Fibroblast of skin of back (primary cell): ENCODE measurements around the gene DLL4.
A peak's percentile ranks its signal among the peaks of the same experiment; 100 is the strongest.
"Not testable (repeated sequence)": the region's sequence is repeated elsewhere in the genome, so short reads cannot be mapped to it uniquely, and the experiment has no call there.

Source experiments
- DNase-seq: peaks from one replicate; pipeline ENCODE4 v3.0.0-alpha.2; 2013

Gene DLL4

GRCh38 chr15:40960925-40961324 lies 31.8 kb downstream of the DLL4 start:
- DNase-seq = no peak

DNA sequence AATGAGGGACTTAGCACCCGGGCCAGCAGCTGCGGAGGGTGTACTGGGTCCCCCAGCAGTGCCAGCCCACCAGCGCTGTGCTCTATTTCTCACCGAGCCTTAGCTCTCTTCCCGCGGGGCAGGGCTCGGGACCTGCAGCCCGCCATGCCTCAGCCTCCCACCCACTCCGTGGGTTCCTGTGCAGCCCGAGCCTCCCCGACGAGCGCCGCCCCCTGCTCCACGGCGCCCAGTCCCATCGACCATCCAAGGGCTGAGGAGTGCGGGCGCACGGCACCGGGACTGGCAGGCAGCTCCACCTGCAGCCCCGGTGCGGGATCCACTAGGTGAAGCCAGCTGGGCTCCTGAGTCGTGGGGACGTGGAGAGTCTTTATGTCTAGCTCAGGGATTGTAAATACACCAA lies 32.6 kb downstream of the DLL4 start:
- not testable (repeated sequence) for DNase-seq

GRCh38 chr15:40962317-40962716 lies 33.2 kb downstream of the DLL4 start:
- not testable (repeated sequence) for DNase-seq

GRCh38 chr15:40963201-40963600 lies 34.1 kb downstream of the DLL4 start:
- DNase-seq = no peak

DNA sequence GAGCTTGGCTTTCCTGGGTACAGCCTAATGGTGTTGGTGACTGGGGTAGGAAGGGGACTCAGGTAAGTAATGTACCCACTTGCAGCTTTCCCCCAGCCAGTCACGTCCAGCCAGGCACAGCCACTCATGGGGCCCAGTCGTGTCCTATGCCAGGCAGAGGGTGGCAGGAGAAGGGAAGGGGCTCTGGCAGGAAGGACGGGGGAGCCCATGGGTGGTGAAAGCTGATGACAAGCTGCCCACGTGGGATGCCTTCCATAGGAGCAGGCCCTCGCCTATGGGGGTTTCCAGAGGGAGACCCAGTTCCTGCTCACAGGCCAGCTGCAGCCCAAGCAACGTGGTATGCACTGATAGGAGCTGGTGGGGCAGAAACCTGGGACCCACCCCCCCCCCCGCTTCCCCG lies 34.9 kb downstream of the DLL4 start:
- no peak for DNase-seq

DNA sequence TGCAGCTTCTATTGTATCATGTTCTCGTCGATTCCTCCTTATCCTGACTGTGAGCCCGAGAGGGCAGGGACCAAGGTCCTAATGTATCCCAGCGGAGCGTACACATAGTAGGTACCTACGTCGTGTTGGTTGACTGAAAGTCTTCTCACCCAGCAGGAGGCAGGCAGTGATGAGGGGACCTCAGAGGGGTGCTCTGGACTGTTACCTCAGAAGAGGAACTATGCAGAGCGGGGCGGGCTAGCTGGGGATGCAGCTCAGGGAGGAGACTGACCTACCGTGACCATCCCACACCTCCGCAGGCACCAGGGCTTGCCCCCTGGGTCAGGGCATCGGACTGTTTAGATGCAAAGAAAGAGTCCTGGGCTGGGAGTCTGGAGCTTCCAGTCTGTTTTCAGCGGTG lies 35.5 kb downstream of the DLL4 start:
- DNase-seq = no peak

DNA sequence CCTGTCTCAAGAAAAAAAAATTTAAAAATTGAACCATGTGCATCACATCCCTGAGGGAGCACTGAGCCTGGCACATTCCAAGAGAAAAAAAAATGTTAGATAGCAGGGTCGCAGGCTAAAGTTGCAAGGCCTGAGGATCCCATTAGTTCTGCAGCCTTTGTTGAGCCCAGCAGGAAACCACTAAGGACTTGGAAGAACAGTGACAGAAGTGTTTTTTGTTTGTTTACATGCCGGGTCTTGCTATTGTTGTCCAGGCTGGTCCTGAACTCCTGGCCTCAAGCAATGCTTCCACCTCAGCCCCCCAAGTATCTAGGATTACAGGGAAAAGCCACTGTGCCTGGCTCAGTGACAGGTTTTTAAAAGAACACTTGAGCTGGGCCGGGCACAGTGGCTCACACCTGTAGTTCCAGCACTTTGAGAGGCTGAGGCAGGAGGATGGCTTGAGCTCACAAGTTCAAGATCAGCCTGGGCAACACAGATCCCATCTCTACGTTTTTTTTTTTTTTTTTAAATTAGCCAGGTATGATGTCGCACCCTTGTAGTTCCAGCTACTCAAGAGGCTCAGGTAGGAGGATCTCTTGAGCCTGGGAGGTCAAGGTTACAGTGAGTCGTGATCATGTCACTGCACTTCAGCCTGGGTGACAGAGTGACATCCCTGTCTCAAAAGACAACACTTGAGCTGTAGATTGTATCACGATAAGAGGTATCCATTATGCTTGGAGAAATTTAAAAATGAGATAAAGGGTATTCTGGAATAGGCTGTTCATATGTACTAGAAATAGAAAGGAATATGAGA lies 39.3 kb downstream of the DLL4 start:
- no peak for DNase-seq

DNA sequence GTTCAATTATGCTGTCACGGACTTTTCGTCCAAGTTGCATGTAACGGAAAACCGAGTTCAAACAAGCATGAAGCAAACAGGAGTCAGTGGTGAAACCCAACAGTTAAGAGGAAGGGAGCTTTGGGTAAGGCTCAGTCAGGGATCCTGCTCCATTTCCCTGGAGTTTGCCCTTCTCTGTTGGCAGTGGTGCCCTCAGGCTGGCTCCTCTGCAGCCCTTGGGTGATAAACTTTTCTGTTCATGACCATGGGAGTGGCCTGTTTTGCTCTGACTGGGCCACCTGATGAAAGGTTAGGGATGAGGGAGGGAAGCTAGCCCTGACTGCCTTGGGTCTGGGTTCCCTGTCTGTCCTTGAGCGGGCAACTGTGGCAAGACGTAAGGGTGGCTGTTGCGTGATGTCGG lies 40.2 kb downstream of the DLL4 start:
- no peak for DNase-seq

DNA sequence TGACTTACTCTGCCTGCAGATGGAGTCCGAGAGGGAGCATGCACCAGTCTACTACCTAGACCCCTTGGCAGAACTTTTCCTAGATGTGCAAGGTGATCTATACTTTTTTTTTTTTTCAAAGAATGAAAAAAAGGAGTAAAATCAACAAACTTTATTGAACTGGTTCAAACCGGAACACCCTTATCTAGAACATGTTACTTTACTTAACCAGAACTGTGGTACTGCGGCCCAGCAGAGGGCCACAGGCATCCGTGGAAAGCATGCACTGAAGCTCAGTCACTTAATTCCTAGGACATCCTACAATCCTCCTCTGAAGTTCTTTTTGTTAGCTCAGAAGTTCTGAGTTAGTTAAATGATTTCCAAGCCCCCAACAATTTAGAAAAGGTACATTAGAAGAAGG lies 45.7 kb downstream of the DLL4 start:
- no peak for DNase-seq

DNA sequence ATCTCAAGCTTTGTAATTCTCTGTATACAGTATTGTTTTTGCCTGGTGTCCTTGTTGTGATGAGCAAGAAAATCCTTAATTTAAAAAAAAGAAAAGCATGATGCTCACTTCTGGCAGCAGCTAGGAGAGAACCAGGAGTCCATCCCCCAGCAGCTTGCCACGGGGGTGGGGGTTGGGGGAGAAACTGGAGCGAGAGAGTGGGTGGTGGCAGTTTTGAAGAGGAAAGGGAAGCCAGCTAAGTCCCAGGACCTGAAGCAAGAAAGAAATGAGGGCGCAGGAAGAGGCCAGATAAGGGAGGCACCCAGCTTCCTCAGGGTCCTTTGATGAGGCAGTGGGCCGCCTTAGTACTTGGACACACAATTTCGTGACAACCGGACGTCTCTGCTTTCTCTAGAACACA lies 47.7 kb downstream of the DLL4 start:
- DNase-seq = no peak

DNA sequence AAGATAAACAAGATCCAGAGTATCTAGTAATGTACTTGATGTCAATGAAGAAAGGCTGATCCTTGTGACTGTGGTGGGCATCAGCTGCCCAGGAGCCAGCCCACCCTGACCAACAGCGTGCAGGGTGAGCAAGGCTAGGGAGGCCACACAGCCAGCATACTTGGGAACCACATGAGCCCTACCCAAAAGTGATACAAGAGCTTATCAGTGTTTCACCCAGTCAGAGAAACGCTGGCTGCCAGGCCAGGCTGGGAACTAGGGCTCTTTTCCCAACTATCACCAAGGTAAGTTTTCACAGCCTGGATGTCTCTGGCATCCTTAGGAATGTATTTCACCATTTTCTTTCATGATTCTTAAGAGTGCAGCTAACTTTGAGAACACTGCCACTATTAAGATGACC lies 49.0 kb downstream of the DLL4 start:
- no peak for DNase-seq

GRCh38 chr15:40978562-40978961 lies 49.4 kb downstream of the DLL4 start:
- DNase-seq = no peak

- DNase-seq = no peak
These were observed 52.0 kb downstream of the DLL4 start for GRCh38 chr15:40981186-40981585.

DNA sequence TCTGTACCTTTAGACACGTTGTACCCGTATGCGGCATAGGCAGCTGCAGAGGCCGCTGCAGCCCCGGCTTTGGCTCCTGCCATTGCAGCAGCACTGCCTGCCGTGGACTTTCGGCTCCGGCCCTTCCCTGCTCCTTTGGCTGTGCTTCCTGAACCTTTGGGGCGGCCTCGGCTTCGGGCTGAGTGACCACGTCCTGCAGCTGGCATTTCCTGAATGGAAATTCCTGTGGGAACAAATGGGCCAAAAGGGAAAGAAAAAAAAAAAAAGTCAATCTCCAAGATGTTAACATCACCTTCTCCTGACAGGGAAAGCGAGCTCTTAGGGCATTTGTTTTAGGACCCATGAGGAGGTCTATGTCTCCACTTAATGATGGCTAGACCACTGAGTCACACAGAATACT lies 53.7 kb downstream of the DLL4 start:
- DNase-seq = peak; percentile 54

DNA sequence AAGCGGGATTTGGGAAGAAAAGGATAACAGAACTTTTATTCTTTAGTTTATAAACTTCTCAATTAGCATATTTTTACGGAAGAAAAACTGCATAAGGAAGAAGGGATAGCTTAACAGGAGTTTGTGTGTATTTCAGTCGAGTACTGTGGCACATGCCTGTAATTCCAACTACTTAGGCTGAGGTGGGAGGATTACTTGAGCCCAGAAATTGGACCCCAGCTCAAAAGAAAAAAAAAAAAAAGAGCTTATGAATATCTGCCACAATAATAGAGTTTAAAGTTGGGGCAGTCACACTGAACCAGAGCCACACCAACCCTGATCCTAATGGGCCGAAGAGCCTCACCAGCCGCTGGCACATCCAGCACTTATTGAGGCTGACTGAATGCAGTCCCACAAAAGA lies 55.3 kb downstream of the DLL4 start:
- no peak for DNase-seq

DNA sequence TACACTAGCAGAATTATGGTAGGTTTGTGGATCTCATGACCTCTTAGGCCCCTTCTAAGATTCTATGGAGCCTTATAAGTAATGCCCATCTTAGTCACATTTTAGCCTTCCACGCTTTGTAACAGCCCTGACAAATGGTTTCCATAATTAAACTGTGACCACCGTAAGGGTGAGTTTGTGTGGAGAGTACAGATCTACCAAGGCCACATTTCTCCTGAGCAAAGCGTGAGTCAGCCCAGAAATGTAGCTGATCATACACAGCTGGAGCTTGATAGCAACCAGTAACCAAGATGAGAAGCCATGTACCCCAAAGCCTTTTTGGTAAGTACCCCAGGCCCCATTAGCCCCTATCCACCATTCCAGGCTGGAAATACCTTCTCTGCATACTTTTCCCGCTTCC lies 55.8 kb downstream of the DLL4 start:
- DNase-seq = peak; percentile 39

DNA sequence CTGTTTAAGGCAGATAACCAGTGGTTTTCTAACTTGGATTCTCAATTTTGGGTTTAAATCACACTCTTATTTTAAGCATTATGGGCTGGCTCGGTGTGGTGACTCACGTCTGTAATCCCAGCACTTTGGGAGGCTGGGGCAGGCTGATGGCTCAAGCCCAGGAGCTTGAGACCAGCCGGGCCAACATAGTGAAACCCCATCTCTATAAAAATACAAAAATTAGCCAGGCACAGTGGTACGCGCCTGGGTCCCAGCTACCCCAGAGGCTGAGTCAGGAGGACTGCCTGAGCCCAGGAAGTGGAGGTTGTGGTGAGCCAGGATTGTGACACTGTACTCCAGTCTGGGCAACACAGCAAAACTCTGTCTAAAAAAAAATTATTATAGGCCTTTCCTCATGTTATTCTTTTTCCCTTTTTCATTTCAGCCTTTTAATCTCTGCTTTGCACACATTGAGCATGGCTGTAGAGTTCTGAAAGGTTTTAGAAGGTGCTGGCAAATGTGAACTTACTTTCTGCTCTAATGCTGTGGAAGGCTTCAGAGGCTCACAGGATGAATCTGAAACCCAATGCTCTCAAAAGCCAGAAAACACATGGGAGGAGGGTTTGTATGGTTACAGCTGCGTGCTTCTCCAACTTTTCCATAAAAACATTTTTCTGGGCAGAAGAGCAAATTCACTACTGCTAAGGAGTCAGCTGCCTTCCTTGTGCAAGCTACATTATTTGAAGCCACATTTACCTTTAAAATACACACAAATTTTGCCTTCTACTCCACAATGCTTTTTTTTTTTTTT lies 56.6 kb downstream of the DLL4 start:
- DNase-seq = peak; percentile 7

GRCh38 chr15:40986820-40987219 lies 57.7 kb downstream of the DLL4 start:
- DNase-seq = no peak

GRCh38 chr15:40988156-40988555 lies 59.0 kb downstream of the DLL4 start:
- DNase-seq = no peak
